Heart left ventricle (tissue), 16 donors: ENCODE measurements around the gene OPCML. TPM values are rescaled to one million over a fixed set of nuclear protein-coding genes. Genes with fewer than 3 reads are reported as not detected.

Source experiments
- ATAC-seq, 4 donors: fragments of 200-7000 bp; cut with Tn5 transposase; one replicate each; pipeline ENCODE4 v1.9.1; 2020 to 2022; ENCODE audit warnings: moderate library complexity in 4 of 4, mild to moderate bottlenecking in 3 of 4, moderate number of reproducible peaks in 1 of 4
- DNase-seq, 5 donors: peaks; one replicate each; pipeline ENCODE4 v3.0.0-alpha.2; 2020
- H3K27ac ChIP-seq, 12 donors: fragments of 200-600 bp; sonication (generic) in 4 of 12; one replicate each; pipeline versions ENCODE4 v1.5.0 to v1.8.0; 2016 to 2022; ENCODE audit warnings: mild to moderate bottlenecking in 2 of 12
- H3K27me3 ChIP-seq, 9 donors: fragments of 200-600 bp; sonication (generic) in 2 of 9; one replicate each; pipeline versions ENCODE4 v1.5.1 to v1.8.0; 2016 to 2022; ENCODE audit warnings: mild to moderate bottlenecking in 3 of 9
- H3K36me3 ChIP-seq, 9 donors: fragments of 200-600 bp; sonication (generic) in 2 of 9; one replicate each; pipeline versions ENCODE4 v1.5.0 to v1.8.0; 2018 to 2022; ENCODE audit warnings: mild to moderate bottlenecking in 2 of 9
- H3K4me1 ChIP-seq, 12 donors: fragments of 200-600 bp; sonication (generic) in 4 of 12; one replicate each; pipeline versions ENCODE4 v1.5.0 to v1.8.0; 2016 to 2022; ENCODE audit warnings: mild to moderate bottlenecking in 3 of 12
- H3K4me3 ChIP-seq, 12 donors: fragments of 200-600 bp; sonication (generic) in 4 of 12; one replicate each; pipeline versions ENCODE4 v1.5.0 to v1.8.0; 2017 to 2022; ENCODE audit warnings: mild to moderate bottlenecking in 9 of 12, moderate library complexity in 4 of 12
- H3K9me3 ChIP-seq, 12 donors: fragments of 200-600 bp; sonication (generic) in 4 of 12; one replicate each; pipeline versions ENCODE4 v1.5.0 to v1.8.0; 2016 to 2022; ENCODE audit warnings: mild to moderate bottlenecking in 1 of 12
- POLR2A ChIP-seq, 2 donors: fragments of 450-650 bp; IDR thresholded peaks; one replicate each; pipeline ENCODE4 v1.6.1; 2017; ENCODE audit warnings: antibody characterized with exemption in 2 of 2, mild to moderate bottlenecking in 2 of 2, moderate library complexity in 2 of 2
- WGBS, 4 donors: extraction: QIAGEN DNeasy Blood & Tissue Kit in 2 of 4; methylation state at CpG; one replicate each; pipeline versions ENCODE4 v1.1.5 to v1.1.7; 2013 to 2018; 5-methylcytosine and 5-hydroxymethylcytosine counted together
- intact Hi-C, 10 donors: fragments of 100-400 bp; cut with DNase I; formaldehyde crosslinking; loops; one replicate each; pipeline versions ENCODE4 v1.11.1 to v1.14.2; 2022
- polyA plus RNA-seq, 2 donors: library from polyadenylated mRNA; stranded (reverse); fragments of 200-250 nt; gene quantifications; one replicate each; pipeline ENCODE4 v1.2.3, GENCODE V29; 2013
- total RNA-seq, 9 donors: library from RNA; depleted of rRNA in 2 of 9; stranded (reverse); fragments of >200 nt in 2 of 9; fragmentation: NEBNext Ultra II Directional in 3 of 9; extraction: Animal tissue kit (Norgen Biotek cat#: 25700) in 3 of 9; gene quantifications; one replicate each; pipeline versions ENCODE4 v1.1.0 to v1.2.4, GENCODE V29; 2016 to 2023
- TF ChIP-seq, protein P1 (sequence below), 12 donors: fragments of 200-600 bp; sonication (generic) in 4 of 12; IDR thresholded peaks; one replicate each; pipeline versions ENCODE4 v1.5.0 to v1.8.0; 2018 to 2022; ENCODE audit warnings: antibody characterized with exemption in 12 of 12, mild to moderate bottlenecking in 5 of 12
- donor health status: ischemic (EF 13 %, LVEDD 7.1; RV severe dilation, severe dysfunction).
- donor health status: healthy with polysubstance abuse.
- donor health status: DM: no; HTN: yes; CAD: no.
- donor health status: DM: no; HTN: no; CAD: no.
- donor health status: ischemic (EF 25% LVEDD 6.9; RV normal size, moderate dysfunction).
- donor health status: ischemic (EF 25% LVEDD 5.7; RV mildly dilated, moderate dysfunction).
- donor health status: healthy.
- donor health status: DM: yes; HTN: yes; CAD: no.
- donor health status: ischemic (EF 35%, LVEDD 5.7; RV mildly dilated, moderate dysfunction).
- donor health status: nonischemic (EF 11% LVEDD 7.7; RV severe dilation, severe dysfunction).
- donor health status: DM: yes; HTN: yes; CAD: no.
- donor health status: PGD.
- donor health status: ischemic (EF 29% LVEDD 5.4; RV normal size, mild dysfunction).
- donor health status: nonischemic (EF 23%, LVEDD 6.1; RV moderate dilation, normal function).

Gene OPCML
- total and polyA plus RNA-seq, 11 donors, result 0.04 to 1.3 (median 0.23) TPM; not detected in 3

DNA sequence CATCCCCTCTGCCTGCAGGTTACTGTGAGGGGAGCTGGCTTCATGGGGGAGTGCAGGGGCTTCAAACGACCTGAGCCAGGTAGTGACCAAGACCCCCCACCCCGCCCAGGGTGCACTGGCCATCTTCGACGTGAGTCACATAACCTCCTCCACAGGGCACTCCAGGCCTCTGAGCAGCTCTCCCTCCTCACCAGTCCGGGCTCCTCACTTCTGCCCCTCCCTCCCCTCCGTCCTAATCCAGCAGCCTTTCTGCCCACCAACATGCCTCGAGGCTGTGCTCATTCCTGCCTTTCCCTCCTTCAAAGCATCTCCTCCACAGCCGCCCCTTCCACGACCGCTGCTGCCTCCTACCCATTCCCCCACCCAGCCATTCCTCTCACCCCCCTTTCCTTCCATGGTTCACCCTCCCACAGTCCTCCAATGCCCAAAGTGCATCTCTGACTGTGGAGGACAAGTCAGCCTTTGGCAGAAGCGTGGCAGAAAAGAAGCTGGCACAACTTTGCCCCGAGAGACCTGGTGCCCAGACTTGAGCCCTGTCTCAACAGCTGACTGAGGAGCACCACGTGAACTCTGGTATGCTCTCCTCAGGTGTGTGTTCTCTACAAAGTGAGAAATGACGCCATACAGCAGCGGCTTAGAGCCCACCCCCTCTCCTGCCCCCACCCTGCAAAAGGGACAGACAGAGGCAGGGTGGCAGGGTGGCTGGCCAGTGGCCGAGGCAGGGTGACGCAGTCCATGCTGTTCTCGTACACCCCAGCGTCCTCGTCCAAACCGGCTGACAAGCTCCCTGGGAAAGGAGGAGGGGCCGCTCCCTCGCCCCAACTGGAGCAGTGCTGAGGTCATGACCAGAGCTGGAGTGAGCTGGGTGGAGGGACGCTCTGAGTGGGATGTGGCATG lies 30.4 kb downstream of the OPCML start:
- WGBS, 4 donors, result 45 to 64% (median 51%) methylated on average over 22 to 24 of the region's 24 CpGs
- intact Hi-C loops, result no loop called here
- Histone ChIP-seq H3K36me3 (no peaks in the 10 kb centered on the region), H3K9me3 (no peaks in the 10 kb centered on the region), H3K27ac (no peak overlapping the region), H3K4me3 (no peak overlapping the region), H3K27me3 (peaks cover 0 to 13% (median 0%) of the 10 kb centered on the region in 9 donors), H3K4me1 (peaks cover 0 to 7% (median 0%) of the 10 kb centered on the region in 12 donors)
- DNase-seq (peak in 1 of 5 donors; percentile 51), ATAC-seq (peak; percentile 47 to 94 (median 88))
- TF ChIP-seq, protein P1, sequence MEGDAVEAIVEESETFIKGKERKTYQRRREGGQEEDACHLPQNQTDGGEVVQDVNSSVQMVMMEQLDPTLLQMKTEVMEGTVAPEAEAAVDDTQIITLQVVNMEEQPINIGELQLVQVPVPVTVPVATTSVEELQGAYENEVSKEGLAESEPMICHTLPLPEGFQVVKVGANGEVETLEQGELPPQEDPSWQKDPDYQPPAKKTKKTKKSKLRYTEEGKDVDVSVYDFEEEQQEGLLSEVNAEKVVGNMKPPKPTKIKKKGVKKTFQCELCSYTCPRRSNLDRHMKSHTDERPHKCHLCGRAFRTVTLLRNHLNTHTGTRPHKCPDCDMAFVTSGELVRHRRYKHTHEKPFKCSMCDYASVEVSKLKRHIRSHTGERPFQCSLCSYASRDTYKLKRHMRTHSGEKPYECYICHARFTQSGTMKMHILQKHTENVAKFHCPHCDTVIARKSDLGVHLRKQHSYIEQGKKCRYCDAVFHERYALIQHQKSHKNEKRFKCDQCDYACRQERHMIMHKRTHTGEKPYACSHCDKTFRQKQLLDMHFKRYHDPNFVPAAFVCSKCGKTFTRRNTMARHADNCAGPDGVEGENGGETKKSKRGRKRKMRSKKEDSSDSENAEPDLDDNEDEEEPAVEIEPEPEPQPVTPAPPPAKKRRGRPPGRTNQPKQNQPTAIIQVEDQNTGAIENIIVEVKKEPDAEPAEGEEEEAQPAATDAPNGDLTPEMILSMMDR (IDR thresholded peaks at IDR 0.05), result no peak
- TF ChIP-seq POLR2A (IDR thresholded peaks at IDR 0.05), result no peak

DNA sequence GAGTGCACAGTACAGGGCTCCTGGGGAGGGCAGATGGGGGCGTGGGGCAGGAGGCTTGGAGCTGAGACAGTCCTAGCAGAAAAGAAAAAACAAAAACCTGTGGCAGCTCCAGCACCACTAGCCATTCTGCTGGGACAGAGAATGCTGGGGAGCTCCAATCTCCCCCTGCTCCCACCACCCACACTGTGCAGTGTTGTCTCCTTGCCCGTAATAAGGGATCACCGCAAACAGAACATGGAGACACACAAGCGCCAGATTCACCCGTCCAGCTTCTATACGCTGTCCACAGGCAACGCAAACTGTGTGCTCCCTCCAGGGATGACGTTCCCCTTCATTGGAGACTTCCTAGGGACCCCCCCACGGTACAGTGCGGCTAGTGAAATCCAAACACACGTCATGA lies 31.4 kb downstream of the OPCML start:
- ATAC-seq, result no peak
- WGBS, 4 donors, result 79 to 82% (median 80%) methylated on average over 11 of the region's 11 CpGs
- peaks cover 0 to 13% (median 0%) of the 10 kb centered on the region in 9 donors for H3K27me3 ChIP-seq

DNA sequence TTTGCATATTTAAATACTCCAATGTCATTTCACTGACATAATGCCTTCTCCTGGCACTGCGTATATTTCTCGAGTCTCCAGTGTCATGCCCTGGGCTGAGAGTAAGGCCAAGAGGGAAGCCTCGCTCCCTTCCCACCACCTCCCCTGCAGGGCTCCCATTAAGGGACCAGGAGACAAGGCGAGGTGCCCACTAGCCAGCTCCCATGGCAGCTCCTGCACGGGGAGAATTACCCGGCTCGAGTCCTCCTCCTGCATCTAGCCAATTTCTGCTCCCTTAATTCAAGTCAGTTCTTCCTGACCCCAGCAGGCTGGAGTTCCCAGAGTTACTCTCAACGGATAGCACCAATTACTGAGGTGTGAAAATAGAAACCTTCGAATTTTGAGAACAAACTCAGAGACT lies 31.9 kb downstream of the OPCML start:
- Histone ChIP-seq H3K27ac (no peak overlapping the region), H3K4me1 (peaks cover 0 to 7% (median 0%) of the 10 kb centered on the region in 12 donors), H3K4me3 (no peak overlapping the region), H3K36me3 (no peaks in the 10 kb centered on the region), H3K9me3 (no peaks in the 10 kb centered on the region), H3K27me3 (peaks cover 0 to 13% (median 0%) of the 10 kb centered on the region in 9 donors)
- intact Hi-C loops, result no loop called here
- no peak for TF ChIP-seq POLR2A (IDR thresholded peaks at IDR 0.05)
- TF ChIP-seq, protein P1 (IDR thresholded peaks at IDR 0.05), result no peak
- DNase-seq (no peak), ATAC-seq (no peak)
- WGBS, 4 donors, result 64 to 75% (median 71%) methylated on average over 9 of the region's 9 CpGs

More for the DNA sequence above, 31.4 kb downstream of the OPCML start:
- no peak for DNase-seq
- TF ChIP-seq, protein P1 (IDR thresholded peaks at IDR 0.05), result no peak
- TF ChIP-seq POLR2A (IDR thresholded peaks at IDR 0.05), result no peak
- Histone ChIP-seq H3K9me3 (no peaks in the 10 kb centered on the region), H3K27ac (no peak overlapping the region), H3K36me3 (no peaks in the 10 kb centered on the region), H3K4me3 (no peak overlapping the region), H3K4me1 (peaks cover 0 to 7% (median 0%) of the 10 kb centered on the region in 12 donors)
- intact Hi-C loops, result no loop called here

DNA sequence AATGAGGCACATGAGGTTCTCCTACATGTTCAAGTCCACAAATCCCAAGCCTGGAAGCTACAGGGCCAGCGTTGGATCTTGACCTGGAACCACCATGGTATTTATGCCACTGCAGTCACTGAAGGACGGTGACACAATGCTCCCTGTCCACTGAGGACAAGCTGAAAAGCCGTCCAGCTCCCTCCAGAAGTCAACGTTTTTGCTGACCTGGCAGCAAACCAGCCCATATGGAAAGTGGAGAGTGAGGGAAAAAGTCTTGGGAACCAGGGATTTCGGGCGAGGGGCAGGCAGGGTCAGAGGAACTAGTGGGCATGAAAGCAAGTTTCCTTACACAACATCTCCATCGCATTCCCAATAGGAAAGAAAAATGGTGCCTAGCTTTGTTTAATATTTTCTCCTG lies 33.3 kb downstream of the OPCML start:
- intact Hi-C loops, result no loop called here
- Histone ChIP-seq H3K27ac (no peak overlapping the region), H3K9me3 (no peaks in the 10 kb centered on the region), H3K4me1 (peaks cover 0 to 7% (median 0%) of the 10 kb centered on the region in 12 donors), H3K4me3 (no peak overlapping the region), H3K36me3 (no peaks in the 10 kb centered on the region), H3K27me3 (peaks cover 0 to 13% (median 0%) of the 10 kb centered on the region in 9 donors)
- 88 to 92% (median 89%) methylated on average over 7 of the region's 7 CpGs for WGBS, 4 donors
- DNase-seq, result no peak
- no peak for TF ChIP-seq POLR2A (IDR thresholded peaks at IDR 0.05)
- TF ChIP-seq, protein P1 (IDR thresholded peaks at IDR 0.05), result no peak
- ATAC-seq, result no peak
